Epithelial cell of esophagus (primary cell): Measurements from ENCODE around the gene CCDC3.

Experiments
- DNase-seq: peaks from one replicate; pipeline ENCODE4 v3.0.0; 2010; ENCODE audit warnings: low read depth
- H3K4me3 ChIP-seq: 2 replicates; pipeline ENCODE4 v1.5.1; 2011; ENCODE audit warnings: mild to moderate bottlenecking, low read length, control low read depth
- TF ChIP-seq, protein P1 (sequence below): IDR thresholded peaks from 2 replicates; pipeline ENCODE4 v1.5.1; 2011; ENCODE audit warnings: low read depth, mild to moderate bottlenecking, low read length, control low read depth, inconsistent platforms; ENCODE audit not compliant: insufficient read depth; ENCODE audit errors: missing control alignments

CCDC3 gene

DNA sequence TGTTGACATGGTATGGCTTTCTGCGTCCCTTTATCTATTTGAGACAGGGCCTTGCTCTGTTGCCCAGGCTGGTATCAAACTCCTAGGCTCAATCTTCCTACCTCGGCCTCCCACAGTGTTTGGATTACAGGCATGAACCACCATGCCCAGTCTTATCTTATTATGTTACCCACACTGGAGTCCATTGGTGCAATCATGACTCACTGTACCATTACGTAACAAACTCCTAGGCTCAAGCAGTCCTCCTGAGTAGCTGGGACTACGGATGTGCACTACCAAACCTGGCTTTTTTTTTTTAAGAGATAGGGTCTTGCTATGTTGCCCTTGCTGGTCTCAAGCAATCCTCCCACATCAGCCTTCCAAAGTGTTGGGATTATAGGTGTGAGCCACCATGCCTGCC is 66.7 kb downstream of the CCDC3 start:
- H3K4me3 ChIP-seq, result no peak overlapping the region
- DNase-seq, result peak; percentile 95
- TF ChIP-seq, protein P1, sequence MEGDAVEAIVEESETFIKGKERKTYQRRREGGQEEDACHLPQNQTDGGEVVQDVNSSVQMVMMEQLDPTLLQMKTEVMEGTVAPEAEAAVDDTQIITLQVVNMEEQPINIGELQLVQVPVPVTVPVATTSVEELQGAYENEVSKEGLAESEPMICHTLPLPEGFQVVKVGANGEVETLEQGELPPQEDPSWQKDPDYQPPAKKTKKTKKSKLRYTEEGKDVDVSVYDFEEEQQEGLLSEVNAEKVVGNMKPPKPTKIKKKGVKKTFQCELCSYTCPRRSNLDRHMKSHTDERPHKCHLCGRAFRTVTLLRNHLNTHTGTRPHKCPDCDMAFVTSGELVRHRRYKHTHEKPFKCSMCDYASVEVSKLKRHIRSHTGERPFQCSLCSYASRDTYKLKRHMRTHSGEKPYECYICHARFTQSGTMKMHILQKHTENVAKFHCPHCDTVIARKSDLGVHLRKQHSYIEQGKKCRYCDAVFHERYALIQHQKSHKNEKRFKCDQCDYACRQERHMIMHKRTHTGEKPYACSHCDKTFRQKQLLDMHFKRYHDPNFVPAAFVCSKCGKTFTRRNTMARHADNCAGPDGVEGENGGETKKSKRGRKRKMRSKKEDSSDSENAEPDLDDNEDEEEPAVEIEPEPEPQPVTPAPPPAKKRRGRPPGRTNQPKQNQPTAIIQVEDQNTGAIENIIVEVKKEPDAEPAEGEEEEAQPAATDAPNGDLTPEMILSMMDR, result no peak

DNA sequence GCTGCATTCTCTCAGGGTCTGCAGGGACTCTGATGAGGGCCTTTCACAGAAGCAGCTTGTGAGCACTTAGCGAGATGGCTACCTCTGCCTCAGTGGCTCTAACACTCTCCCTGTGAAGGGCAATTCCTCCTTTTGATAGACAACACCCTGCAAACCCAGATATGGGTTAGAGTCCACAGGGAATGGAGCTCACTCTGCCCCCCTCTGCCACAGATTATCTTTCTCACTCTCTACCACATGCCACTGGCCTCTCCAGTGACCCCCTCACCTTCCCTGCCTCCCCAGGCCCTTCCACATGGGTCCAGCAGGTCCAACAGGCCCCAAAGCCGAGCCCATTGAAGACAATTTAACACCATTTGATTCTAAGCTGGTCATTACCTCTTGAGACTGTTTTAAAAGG is 72.1 kb downstream of the CCDC3 start:
- TF ChIP-seq, protein P1, result no peak
- H3K4me3 ChIP-seq, result no peak overlapping the region
- no peak for DNase-seq

DNA sequence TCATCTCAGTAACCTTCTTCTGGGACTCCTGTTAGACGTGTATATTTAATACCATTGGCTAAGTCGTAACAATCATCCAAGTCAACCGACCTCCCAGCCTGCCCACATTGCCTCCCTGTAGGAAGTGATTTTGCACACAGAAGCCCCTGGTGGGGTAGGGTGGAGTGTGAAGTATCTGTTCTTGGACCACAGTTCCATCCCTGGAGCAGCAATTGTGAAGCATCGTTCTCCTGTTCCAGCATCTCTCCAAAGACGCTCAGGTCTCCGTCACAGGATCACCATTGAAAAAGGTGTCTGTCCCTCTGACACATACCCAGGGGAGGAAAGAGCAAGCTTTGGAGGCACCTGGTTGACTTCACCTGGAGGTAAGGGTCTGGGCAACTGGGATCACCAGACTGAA is 72.9 kb downstream of the CCDC3 start:
- no peak for DNase-seq
- TF ChIP-seq, protein P1, result no peak
- no peak overlapping the region for H3K4me3 ChIP-seq

DNA sequence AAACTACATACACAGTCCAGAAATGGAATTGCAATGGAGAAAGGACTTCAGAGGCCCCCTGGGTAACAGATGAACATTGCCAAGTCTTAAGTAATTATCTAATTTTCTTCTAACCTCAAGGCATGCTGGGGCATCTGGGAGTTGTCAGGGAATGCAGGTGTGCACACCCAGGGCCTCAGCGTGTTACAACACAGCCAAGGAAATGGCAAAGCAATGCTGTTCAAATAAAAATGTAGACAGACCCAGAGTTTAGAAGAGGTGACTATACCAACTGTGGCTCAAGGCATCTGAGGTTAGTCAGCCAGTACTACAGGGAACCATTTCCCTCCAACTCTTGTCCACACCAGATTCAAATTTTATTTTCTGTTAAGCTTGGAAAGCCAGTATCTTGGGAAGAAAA is 73.6 kb downstream of the CCDC3 start:
- TF ChIP-seq, protein P1, result no peak
- H3K4me3 ChIP-seq, result no peak overlapping the region
- DNase-seq, result peak; percentile 97

DNA sequence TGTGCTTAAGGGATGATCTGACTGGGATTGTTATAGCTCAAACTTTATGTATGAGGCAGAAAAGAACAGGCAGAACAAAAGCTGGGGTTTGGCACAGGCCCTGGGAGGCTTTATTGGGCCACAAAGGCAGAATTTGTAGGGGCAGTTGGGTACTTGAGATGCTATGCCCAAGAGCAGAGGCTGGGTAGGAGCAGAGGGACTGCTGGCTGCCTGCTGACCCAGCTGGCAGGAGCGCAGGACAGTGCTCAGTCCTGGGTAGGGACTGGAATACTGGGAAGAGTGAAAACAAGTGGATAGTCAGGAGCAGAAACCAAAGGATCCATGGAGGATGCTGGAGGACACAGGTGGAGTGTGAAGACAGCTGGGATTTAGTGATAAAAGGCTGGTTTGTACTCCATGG is 75.7 kb downstream of the CCDC3 start:
- no peak for DNase-seq
- TF ChIP-seq, protein P1, result no peak
- no peak overlapping the region for H3K4me3 ChIP-seq

DNA sequence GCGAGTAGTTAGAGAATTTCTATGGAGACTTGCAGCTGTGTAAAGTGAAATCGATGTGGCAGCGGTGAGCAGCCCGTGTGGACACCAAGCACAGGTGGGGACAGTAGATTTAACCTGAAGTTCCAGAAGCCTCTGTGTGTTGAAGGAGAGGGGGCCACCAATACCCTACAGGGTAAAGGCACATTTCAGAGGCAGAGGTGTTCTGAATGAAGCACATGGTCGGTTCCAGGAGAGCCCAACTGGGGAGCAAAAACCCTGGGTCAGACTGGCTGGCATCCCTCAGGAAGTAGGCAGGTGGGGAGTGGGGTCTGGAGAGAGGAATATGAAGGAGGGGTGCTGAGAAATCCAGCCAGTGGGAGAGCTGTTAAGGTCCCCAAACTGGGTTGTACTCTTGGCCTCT is 76.6 kb downstream of the CCDC3 start:
- no peak for DNase-seq
- no peak overlapping the region for H3K4me3 ChIP-seq
- TF ChIP-seq, protein P1, result no peak

DNA sequence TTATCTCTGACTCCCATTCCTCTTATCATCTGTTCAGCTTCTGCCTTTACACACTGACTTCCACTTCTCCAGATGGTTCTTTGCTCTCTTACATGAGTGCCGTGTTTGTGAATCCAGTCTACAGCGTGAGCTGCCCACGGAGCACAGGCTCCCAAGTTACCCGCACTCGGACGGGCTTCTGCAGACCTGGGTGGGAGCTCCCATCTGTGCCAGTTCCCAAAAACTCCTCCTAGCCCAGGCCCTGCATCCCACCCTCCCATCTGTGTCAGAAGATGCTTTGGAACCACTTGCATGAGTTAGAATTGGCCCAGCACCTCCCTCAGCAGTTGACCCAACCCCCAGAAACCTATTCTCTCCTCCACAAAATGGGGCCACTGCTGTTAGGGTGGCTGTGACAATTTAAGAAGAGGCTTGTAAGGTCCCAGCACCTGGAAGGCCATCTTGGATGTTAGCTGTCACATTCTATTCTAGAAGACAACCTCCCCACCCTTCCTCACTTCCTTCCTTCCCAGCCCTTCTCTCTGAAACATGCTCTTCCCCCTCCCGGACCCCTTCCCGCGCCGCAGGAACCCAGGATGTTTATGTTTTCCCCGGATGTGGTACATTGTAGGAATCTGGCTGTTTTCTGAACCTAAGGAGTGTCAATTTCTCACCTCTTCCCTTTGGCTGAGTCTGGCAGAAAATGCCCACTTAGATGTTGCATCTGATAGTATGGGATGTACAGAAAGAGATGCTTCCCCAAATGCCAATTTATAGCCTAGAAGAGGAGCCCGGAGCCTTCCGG is 79.2 kb downstream of the CCDC3 start:
- no peak for DNase-seq
- TF ChIP-seq, protein P1, result no peak
- H3K4me3 ChIP-seq, result no peak overlapping the region
